ENCODE data around the gene SLC22A16. TPM values are rescaled to one million over a fixed set of nuclear protein-coding genes. Genes with fewer than 3 reads are reported as not detected.

The SLC22A16 gene
- total RNA-seq, 1 experiment from 2014 or later, result not detected

- ATAC-seq (no peak), DNase-seq (ENCODE audit: low read depth, low spot score) (no peak)
- no peaks in the 10 kb centered on the region for H4K20me1 ChIP-seq (ENCODE audit: insufficient read depth)
- BruUV-seq (replicated peaks), result no TSS peak
- POLR2A ChIA-PET, result no interaction called here
- no peaks in the 10 kb centered on the region for H3K4me1 ChIP-seq (ENCODE audit: control insufficient read depth in 1 of 2, insufficient read depth in 2 of 2, low read length in 2 of 2)
- H3K79me2 ChIP-seq (ENCODE audit: insufficient read depth, low read length), result no peaks in the 10 kb centered on the region
- H3K9me3 ChIP-seq (ENCODE audit: control insufficient read depth in 1 of 2, insufficient read depth in 1 of 2, low read depth in 1 of 2, low read length in 2 of 2), result no peaks in the 10 kb centered on the region
- no peak for TF ChIP-seq POLR2AphosphoS5 (IDR thresholded peaks at IDR 0.05; ENCODE audit: low read depth, low read length)
- no peak for TF ChIP-seq FOSL1 (IDR thresholded peaks at IDR 0.05; ENCODE audit: low read depth)
- TF ChIP-seq ZNF274 (IDR thresholded peaks at IDR 0.05; ENCODE audit: low read depth, low read length), result no peak
- no peak for TF ChIP-seq CEBPB (IDR thresholded peaks at IDR 0.05; ENCODE audit: low read depth)
- no peak for TF ChIP-seq ATF3 (IDR thresholded peaks at IDR 0.05)
- TF ChIP-seq POLR2A (IDR thresholded peaks at IDR 0.05; ENCODE audit: borderline replicate concordance, extremely low read depth, insufficient read depth, insufficient read length), result no peak
- TF ChIP-seq, protein P1, sequence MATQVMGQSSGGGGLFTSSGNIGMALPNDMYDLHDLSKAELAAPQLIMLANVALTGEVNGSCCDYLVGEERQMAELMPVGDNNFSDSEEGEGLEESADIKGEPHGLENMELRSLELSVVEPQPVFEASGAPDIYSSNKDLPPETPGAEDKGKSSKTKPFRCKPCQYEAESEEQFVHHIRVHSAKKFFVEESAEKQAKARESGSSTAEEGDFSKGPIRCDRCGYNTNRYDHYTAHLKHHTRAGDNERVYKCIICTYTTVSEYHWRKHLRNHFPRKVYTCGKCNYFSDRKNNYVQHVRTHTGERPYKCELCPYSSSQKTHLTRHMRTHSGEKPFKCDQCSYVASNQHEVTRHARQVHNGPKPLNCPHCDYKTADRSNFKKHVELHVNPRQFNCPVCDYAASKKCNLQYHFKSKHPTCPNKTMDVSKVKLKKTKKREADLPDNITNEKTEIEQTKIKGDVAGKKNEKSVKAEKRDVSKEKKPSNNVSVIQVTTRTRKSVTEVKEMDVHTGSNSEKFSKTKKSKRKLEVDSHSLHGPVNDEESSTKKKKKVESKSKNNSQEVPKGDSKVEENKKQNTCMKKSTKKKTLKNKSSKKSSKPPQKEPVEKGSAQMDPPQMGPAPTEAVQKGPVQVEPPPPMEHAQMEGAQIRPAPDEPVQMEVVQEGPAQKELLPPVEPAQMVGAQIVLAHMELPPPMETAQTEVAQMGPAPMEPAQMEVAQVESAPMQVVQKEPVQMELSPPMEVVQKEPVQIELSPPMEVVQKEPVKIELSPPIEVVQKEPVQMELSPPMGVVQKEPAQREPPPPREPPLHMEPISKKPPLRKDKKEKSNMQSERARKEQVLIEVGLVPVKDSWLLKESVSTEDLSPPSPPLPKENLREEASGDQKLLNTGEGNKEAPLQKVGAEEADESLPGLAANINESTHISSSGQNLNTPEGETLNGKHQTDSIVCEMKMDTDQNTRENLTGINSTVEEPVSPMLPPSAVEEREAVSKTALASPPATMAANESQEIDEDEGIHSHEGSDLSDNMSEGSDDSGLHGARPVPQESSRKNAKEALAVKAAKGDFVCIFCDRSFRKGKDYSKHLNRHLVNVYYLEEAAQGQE (IDR thresholded peaks at IDR 0.05; ENCODE audit: low read depth), result no peak
- TF ChIP-seq CBX3 (IDR thresholded peaks at IDR 0.05; ENCODE audit: low read depth), result no peak
- TF ChIP-seq TCF7L2 (IDR thresholded peaks at IDR 0.05; ENCODE audit: borderline replicate concordance, extremely low read depth, insufficient read depth, insufficient read length), result no peak
- no peak for TF ChIP-seq EZH2phosphoT487 (IDR thresholded peaks at IDR 0.05; ENCODE audit: borderline replicate concordance)
- no peak for TF ChIP-seq EZH2 (IDR thresholded peaks at IDR 0.05)
- no peak for TF ChIP-seq SIN3A (IDR thresholded peaks at IDR 0.05; ENCODE audit: low read depth)
- TF ChIP-seq ZBTB33 (IDR thresholded peaks at IDR 0.05; ENCODE audit: extremely low read depth, insufficient replicate concordance, low read length), result no peak
- no peak for TF ChIP-seq EGR1 (IDR thresholded peaks at IDR 0.05; ENCODE audit: low read depth)
- no peak for TF ChIP-seq ELF1 (IDR thresholded peaks at IDR 0.05; ENCODE audit: borderline replicate concordance, low read depth)
- H3K9ac ChIP-seq (ENCODE audit: low read length), result no peak within 1 kb of the TSS
- no peaks in the 10 kb centered on the region for H3K9me2 ChIP-seq (ENCODE audit: insufficient read depth)
- no peak within 1 kb of the TSS for H2AFZ ChIP-seq (ENCODE audit: low read depth, low read length, poor library complexity, severe bottlenecking)
- H3K4me2 ChIP-seq (ENCODE audit: low read length), result no peak within 1 kb of the TSS
- intact Hi-C loops (cut with micrococcal nuclease), result no loop called here
- H3K27me3 ChIP-seq (ENCODE audit: insufficient read depth, low read length), result 0 out of 2 replicates have a peak, but pooled peaks cover 2% of the 10 kb centered on the region
- no peak within 1 kb of the TSS for H3K27ac ChIP-seq (ENCODE audit: low read depth, low read length)
- no peak within 1 kb of the TSS for H3K4me3 ChIP-seq (replicated peaks in 1 of 2; ENCODE audit: low read depth in 1 of 2, low read length in 2 of 2)
- H3K36me3 ChIP-seq (ENCODE audit: control insufficient read depth in 1 of 2, insufficient read depth in 2 of 2, low read length in 2 of 2), result no peaks in the 10 kb centered on the region
- CTCF ChIA-PET, result no interaction called here
- RAD21 ChIA-PET (ENCODE audit: low non-redundant PET in 1 of 2, low total read pairs in 2 of 2, uncharacterized antibody in 2 of 2, unreplicated experiment in 2 of 2), result no interaction called here
These were observed 61.1 kb downstream of the SLC22A16 start, which contains the start of gene DDO for GRCh38 chr6:110415086-110415916. DDO (minus strand) TSS chr6:110415575; CDS start chr6:110413462, 2,113 bp downstream.

Measured in HCT116 (cell line).